Fibroblast of mammary gland (primary cell): ENCODE data around the gene CARD14.

Source experiments
- DNase-seq: peaks from one replicate; pipeline ENCODE4 v3.0.0-alpha.2; 2010; ENCODE audit warnings: low read depth
- H3K4me3 ChIP-seq: 2 replicates; pipeline ENCODE4 v1.5.1; 2011; ENCODE audit warnings: low read depth, mild to moderate bottlenecking, low read length, moderate library complexity; ENCODE audit not compliant: control insufficient read depth
- TF ChIP-seq, protein P1 (sequence below): conservative IDR thresholded peaks from 2 replicates; pipeline ENCODE4 v1.5.1; 2011; ENCODE audit warnings: low read depth, low read length, inconsistent platforms; ENCODE audit not compliant: control insufficient read depth, insufficient read depth

CARD14 gene

DNA sequence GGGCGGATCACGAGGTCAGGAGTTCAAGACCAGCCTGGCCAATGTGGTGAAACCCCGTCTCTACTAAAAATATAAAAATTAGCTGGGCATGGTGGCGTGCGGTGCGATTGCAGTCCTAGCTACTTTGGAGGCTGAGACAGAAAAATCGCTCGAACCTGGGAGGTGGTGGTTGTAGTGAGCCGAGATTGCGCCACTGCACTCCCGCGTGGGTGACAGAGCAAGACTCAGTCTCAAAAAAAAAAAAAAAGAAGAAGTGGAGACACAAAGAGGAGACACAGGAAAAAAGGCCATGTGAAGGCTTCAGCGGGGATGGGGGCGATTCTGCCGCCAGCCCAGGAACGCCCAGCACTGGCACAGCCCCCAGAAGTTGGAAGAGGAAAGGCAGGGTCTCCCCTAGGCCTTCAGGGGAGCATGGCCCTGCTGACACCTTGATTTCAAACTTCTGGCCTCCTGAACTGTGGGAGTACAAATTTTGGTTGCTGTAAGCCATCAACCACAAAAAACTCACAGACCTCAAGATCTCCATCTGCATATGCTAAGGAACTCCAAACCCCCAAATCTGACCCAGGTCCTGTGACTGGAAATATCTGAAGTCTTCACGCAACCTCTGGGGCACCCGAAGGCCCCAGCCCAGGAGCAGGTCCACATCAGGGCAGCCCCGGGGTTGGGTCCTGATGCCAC is 43.3 kb downstream of the CARD14 start:
- TF ChIP-seq, protein P1, sequence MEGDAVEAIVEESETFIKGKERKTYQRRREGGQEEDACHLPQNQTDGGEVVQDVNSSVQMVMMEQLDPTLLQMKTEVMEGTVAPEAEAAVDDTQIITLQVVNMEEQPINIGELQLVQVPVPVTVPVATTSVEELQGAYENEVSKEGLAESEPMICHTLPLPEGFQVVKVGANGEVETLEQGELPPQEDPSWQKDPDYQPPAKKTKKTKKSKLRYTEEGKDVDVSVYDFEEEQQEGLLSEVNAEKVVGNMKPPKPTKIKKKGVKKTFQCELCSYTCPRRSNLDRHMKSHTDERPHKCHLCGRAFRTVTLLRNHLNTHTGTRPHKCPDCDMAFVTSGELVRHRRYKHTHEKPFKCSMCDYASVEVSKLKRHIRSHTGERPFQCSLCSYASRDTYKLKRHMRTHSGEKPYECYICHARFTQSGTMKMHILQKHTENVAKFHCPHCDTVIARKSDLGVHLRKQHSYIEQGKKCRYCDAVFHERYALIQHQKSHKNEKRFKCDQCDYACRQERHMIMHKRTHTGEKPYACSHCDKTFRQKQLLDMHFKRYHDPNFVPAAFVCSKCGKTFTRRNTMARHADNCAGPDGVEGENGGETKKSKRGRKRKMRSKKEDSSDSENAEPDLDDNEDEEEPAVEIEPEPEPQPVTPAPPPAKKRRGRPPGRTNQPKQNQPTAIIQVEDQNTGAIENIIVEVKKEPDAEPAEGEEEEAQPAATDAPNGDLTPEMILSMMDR = no peak
- no peak for DNase-seq
- no peak overlapping the region for H3K4me3 ChIP-seq

DNA sequence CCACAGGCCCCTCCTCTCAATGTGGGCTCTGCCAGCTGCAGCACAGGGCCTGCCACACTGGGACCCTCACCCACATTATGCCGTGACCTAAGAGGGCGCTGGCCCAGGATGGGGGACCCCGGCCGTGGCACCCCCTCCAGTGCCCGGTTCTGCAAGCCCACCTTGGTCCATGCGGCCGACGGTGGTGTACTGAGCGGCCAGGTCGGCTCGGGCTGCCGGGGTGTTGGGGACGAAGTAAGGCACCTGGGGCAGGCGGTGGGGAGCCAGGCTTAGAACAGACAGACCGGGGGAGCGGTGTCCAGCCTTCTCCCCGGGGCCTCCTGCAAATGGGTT is 43.8 kb downstream of the CARD14 start:
- TF ChIP-seq, protein P1 = no peak
- DNase-seq = no peak
- H3K4me3 ChIP-seq = no peak overlapping the region

DNA sequence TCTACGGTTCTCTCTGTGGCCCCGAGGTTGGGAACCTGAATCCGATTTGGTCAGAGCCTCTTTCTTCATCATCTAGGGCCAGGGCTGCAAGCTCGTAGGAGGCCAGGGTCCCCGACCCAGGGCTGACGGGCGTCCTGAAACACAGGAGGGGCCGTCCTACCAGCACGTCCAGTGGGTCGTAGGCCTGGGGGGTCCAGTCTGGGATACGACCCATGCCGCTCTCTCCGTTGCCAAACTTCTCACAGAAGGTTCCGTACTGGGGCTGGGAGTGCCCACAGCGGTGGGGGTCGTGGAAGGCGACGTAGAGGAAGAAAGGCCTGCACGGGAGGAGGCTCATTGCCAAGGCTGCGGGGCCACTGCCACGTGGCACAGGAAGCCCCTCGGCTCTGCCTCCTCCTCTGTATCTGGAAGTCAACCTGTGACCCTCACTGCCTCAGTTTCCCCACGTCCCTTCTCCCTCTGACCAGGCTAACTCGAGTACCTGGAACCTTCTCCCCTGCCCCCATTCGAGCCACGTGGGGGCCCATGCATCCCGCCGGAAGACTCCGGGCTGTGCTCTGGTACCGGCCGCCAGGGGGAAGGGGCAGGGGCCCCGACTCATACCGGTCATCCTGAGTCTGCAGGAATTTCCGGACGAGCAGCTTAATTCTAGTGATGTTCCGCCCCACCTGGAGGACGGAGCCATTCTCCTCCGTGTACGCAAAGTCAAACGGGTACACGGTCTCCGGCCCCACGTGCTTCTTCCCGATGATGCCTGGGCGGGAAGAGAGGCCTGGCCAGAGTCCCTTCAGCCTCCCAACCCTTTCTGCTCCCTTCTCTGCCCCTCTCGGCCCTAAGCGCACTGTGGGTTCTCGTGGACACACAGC is 44.4 kb downstream of the CARD14 start:
- TF ChIP-seq, protein P1 = no peak
- no peak overlapping the region for H3K4me3 ChIP-seq
- DNase-seq = no peak

DNA sequence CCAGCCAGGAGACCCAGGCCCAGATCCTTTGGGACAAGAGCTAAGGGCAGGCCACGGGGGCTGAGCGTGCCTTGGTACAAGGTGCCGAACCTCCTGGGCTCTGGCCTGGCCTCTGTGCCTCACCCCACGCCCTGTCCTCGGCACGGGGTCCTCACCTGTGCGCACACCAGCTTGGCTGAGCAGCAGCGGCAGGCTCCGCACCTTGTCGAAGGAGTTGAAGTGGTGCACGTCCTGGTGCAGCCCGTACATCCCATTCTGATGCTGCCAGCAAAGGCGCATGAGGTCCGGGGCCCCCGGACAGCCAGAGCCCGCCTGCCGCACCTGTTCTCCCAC is 45.0 kb downstream of the CARD14 start:
- TF ChIP-seq, protein P1 = no peak
- no peak overlapping the region for H3K4me3 ChIP-seq
- no peak for DNase-seq

DNA sequence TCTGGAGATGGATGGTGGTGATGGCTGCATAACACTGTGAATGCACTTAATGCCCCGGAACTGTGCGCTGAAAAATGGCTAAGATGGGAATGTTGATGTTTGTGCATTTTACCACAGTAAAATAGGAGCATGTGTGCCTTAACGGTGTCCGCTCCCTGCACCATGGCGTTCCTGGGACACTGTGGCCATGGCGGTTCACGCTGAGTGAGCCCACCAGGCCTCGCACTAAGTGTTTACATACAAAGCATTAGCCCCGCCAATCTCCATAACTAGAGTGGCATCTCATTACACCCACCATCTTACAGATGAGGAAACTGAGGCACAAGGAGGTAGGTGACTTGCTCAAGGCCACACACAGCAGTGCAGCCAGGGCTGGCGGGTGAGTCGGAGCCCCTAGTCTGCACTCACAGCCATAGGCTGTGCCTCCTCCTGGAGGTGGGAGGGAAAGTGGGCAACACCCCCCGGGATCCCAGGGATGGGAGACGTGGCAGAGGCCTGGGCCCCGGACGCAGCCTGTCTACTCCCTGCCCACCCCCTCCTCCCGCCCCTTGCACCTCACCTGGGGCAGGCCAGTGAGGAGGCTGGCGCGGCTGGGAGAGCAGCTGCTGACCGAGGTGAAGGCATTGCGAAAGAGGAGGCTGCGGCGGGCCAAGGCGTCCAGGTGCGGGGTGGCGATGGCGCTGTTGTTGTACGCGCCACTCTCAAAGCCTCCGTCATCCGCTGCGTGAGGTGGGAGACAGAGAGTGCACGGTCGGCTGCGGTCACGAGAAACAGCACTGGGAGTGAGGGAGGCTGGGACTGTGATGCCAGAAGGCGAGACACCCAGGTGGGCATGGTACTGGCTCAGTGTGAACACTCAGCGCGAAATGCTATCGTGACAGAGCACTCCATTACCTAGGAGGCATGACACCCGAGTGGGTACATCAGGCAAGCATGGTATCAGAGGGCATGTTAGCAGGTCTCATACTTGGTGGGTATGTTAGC is 46.9 kb downstream of the CARD14 start:
- no peak for DNase-seq
- no peak overlapping the region for H3K4me3 ChIP-seq
- TF ChIP-seq, protein P1 = no peak

DNA sequence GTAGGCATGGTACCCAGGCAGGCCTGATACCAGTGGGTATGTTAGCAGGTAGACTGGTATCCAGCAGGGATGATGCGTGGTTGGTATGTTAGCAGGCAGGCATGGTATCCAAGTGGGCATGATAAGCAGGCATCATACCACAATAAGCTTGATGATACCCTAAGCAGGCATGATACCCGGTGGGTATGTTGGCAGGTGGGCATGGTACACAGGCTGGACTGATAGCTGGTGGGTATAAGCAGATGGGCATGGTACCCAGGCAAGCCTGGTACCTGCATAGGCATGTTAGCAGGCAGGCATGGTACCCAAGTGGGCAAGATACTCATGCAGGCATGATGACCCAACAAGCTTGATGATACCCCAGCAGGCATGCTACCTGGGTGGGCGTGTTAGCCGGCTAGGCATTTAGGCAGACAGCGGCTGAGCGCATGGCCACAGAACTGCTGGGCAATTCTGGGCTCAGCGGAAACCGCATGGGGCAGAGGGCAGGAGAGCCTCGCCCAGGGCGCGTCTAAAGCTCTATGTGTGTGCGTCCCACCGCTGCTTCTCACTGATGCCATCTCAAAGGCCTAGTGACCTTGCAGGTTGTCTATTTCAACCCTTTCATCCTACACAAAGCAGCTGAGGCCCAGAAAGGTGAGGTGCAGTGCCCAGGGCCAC is 48.0 kb downstream of the CARD14 start:
- H3K4me3 ChIP-seq = no peak overlapping the region
- no peak for DNase-seq
- TF ChIP-seq, protein P1 = no peak
